Right renal pelvis (tissue), 4 donors: ENCODE results near the gene PLA2G4E. TPM values are rescaled to one million over a fixed set of nuclear protein-coding genes. Genes with fewer than 3 reads are reported as not detected.

Experiments used
- DNase-seq, 4 donors: peaks; one replicate each; pipeline ENCODE4 v3.0.0-alpha.2; 2013; ENCODE audit warnings: low read depth in 4 of 4, low spot score in 3 of 4, missing footprints in 1 of 4
- polyA plus RNA-seq, 4 donors: library from polyadenylated mRNA; unstranded; fragments of 120-200 nt; gene quantifications; one replicate each; pipeline ENCODE4 v1.2.1, GENCODE V29; 2013; ENCODE audit not compliant: insufficient read length in 4 of 4

The PLA2G4E gene
- polyA plus RNA-seq, 4 donors, result 0.03 to 0.04 TPM; not detected in 2

- DNase-seq, result no peak
These were observed 751 bp upstream of the PLA2G4E start for GRCh38 chr15:42021593-42021992.

DNA sequence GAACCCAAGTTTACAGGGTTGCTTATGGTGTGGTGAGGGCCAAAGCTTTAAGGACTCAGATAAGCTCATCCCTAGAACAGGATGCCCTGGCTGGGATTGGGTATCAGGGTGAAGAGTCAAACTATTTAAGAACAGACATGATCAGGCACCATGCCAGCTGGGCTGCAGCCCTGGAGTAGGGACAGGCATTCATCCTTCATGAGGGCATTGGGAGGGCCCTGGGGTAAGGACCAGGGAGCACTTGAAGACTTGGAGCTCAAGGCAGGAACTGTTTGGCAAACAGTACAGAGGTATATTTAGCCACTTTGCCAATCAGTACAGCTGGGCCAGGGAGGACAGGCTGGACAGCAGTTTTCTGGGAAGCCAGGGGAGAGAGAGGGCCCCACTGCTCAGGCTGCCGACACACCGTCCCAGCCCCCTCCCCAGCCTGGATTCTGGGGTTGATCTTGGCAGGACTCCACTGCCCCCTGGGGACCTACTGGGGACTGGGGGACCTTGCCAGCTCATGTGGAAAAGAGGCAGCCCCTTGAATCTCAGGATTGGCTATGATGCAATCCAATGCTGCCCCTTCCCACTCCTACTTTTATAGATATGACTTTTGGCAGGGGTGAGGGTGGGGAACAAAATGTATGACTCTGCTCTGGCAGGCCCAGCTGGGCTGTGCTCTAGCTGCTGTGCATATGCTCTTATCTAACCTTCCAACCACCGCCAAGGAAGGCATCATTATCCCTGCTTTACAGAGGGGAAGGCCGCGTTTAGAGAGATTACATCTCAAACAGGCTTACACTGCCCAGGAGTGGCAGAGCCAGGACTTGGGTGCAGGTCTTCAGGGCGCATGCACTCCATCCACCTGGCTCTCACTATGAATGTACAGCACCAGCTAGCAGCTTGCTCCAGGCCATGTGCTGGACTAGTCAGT, 2.3 kb downstream of the PLA2G4E start:
- DNase-seq, result no peak

GRCh38 chr15:42016971-42017370, 3.9 kb downstream of the PLA2G4E start:
- DNase-seq, result no peak

GRCh38 chr15:42014406-42014805, 6.4 kb downstream of the PLA2G4E start:
- DNase-seq, result no peak

DNA sequence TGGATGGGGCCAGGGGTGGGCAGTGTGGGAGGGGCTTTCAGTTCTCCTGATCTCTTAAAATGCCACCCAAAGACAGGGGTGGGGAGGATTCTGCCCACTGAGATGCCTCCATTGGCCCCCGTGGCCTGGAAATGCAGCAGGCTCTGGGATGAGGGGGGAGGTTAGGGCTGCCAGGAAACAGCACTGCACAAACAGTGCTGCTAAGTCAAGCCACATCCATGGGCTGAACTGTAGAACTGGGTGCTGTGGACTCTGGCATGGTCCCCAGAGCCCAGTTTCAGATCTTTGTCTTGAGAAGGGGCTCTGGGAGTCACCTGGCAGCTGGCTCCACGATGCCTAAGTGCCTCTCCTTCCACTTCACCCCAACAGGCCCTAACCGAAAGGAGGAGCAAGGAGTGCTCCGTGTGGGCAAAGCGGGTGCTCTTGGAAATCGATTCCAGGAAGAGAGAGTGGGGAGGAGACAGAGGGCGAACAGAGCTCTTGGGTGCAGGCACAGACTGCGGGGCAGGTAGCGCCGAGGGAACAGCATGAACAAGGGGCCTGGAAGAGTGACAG, 7.8 kb downstream of the PLA2G4E start:
- DNase-seq, result no peak

- peak in 1 of 4 donors; percentile 8 for DNase-seq
These were observed 8.6 kb downstream of the PLA2G4E start for GRCh38 chr15:42012241-42012640.

DNA sequence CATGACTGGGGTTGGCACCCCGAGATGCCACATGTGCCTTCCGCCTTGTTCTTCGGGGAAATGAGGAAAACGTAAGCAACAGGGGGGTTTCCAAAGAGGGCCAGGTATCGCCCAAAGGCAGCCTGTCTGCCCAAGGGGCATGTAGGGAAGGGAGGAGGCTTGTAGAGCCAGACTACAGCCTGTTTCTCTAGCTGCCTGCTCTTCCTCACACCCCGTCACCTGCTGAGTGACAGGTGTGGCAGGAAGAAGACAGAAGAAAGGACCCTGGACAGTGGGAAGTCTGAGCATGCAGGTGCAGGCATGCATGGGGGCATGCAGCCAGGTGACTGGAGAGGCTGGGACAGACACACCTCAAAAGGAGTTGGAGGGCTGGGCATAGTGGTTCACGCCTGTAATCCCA, 9.8 kb downstream of the PLA2G4E start:
- DNase-seq, result no peak

DNA sequence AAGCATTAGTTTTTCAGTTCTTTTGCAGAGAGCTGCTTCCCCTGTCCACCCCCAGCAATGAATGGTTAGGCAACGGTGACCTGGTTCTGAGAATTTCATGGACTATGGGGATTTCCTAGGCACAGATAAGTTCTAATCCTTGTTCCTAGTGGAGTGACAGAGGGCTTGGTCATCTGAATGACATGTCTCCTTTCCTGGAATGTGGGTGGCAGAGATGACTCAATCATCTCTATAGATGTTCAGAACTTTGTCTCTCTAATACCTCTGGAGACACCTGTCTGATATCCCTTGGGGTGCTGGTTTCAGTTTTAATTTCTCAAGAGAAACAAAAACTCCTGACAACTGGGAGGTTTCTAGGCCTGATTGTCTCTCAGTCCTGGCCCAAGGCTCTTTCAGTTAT, 10.4 kb downstream of the PLA2G4E start:
- no peak for DNase-seq

- DNase-seq, result no peak
These were observed 11.4 kb downstream of the PLA2G4E start for GRCh38 chr15:42009474-42009873.

DNA sequence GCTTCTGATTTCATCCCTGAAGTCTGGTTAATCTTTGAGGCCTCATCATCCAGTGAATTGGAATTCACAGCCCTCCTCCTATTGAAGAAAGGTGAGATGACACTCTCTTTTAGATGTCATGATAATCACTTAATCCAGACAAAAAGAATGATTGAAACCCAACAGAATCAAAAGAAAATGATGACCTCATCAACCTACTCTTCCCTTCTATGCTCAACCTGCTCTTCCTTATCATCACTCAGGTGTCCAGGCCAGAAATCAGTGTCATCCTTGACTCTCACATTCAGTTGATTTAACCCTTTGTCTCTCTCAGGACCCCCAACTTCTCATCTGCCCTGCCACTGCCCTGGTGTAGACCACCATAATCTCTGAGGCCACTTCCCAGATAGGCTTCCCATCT, 11.8 kb downstream of the PLA2G4E start:
- no peak for DNase-seq

DNA sequence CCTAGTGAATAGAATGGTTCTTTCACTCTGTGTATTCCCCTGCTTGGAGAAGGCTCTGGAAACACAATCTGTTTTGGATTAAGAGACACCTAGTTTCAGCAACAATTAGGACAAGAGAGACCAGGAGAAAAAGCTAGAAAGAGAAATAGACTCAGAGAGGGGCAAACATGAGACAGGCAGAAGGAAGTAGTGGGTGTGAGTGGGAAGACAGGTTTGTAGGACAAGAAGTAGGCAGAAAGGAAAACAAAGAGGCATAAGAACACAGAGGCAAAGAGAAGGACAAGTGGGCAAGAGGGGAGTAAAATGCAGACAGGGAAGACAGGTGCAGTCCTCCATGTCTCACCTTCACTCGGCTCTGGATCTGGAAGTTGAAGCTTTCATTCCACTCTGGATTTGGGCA, 13.5 kb downstream of the PLA2G4E start:
- DNase-seq, result no peak

DNA sequence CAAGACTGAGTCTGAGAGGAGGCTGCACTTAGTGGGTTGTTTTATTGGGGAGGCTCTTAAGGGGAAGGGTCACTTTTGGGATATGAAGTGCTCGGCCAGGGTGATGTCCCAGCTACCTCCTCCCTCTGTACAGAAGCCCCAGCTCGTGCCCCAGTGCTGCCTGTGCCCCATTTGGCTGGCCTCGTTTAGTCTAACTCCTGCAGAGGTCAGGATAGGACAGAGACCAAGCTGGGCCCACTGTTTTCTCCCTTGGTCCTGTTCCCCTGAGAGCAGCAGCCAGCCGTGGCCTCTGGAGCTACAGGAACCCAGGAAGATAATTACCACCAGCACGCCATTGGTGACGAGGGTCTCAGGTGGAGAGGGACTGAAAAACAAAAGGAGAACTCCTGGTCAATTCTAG, 18.5 kb downstream of the PLA2G4E start:
- DNase-seq, result no peak

- DNase-seq, result no peak
These were observed 19.6 kb downstream of the PLA2G4E start for GRCh38 chr15:42001236-42001635.

DNA sequence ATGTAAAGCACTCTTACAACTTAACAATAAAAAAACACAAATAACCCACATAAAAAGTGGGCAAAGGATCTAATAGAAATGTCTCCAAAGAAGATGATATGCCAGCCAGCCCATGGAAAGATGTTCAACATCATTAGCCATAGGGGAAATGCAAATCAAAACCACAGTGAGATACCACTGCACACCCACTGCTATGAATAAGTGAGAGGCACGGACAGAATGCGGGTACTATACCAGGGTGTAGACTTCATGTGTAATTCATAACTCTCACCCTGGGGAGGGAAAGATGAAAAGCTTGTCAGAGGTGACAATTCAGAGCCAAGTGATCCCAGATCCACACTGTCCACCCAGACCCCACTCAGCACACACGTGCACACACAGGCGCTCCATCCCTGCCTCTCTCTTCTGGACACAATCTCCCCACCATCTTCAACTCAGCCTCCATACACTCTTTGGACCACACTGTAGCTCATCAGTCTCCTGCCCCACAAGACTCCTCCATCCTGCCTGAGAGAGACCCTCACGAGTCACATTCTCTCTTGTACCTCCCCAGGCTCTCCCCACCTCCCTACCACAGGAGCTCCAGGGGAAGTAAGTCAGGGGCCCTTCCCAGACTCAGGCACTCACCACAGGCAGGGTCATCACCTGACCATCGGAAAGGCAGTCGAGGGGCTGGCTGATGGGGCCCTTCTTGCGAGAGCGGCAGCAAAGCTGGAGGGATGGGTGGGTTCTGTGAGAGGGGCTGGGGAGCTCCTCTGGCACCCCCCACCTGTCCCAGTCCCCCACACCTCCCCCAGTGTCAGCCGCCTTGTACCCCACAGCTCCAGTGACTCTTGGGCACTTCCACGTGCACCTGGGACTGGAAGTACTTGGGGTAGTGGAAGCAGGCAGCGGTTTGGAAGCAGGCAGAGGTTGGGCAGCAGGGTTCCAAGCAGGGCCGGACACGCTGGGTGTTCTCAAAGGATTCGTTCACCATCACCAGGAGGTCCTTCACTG, 21.3 kb downstream of the PLA2G4E start:
- DNase-seq, result no peak

- no peak for DNase-seq
These were observed 23.0 kb downstream of the PLA2G4E start for GRCh38 chr15:41997845-41998244.

DNA sequence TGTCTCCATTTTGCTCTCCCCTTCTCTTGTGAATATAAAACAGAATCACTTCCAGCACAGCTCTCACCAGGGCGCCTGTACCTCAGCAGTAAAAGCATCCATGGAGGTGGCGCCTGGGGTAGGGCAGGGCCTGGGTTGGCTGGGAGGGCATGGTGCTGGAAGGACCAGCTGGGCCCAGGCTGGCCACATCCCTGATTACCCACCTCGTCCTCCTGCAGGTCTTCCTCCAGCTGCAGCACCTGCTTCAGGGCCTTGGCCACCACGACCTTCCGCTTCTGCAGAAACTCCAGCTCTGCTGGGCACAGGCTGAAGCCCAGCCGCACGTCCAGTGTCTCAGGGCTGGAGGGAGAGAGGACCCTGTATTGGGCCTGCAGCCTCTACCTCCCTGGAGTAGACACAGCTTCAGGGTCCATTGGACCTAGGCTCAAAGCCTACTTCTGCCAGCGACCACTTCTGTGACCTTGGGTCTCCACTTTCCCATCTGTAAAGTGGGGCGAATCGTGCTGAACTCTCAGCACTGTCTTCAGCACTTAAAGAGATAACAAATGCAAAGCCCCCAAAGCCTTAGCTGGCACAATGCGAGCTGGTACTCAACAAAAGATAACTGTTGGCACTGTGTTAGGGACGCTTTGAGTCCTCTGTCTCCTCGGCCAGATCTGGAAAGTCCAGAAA, 23.8 kb downstream of the PLA2G4E start:
- no peak for DNase-seq

DNA sequence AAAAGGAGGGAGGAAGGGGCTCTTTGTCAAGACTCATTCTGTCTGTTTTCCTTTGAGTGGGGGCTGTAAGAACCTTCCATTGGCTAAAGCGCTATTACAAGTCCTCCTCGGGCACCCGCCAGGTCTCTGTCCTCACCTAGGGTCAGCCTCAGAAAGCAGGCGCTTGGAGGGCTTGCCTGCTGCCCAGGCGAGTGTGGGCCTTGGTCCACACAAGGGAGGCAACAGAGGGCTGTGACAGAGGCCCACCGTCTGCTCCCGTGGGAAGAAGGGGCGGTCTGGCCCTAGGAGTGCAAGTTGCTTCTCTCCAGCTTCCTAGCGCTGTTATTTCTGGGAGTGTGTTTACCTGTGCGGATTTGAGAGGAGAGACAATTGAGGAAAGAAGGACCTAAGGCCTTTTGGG, 24.5 kb downstream of the PLA2G4E start:
- no peak for DNase-seq

DNA sequence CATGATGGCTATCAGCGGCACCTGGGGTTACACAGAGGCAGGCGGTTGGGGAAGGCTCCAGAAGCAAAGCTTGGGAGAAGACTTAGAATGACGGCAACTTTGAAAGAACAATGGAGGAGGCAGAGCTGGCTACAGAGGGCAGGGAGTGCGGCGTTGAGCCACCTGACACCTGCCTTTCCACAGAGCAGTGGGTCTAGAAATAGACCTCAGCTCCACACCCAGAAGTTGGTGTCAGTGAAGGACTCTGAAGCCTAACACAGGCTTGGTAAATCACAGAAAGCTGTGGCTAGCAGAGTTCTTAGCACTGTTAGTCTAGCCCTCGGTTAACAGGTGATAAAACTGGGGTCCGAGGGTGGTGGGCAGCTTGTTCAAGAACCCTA, 25.4 kb downstream of the PLA2G4E start:
- DNase-seq, result no peak

DNA sequence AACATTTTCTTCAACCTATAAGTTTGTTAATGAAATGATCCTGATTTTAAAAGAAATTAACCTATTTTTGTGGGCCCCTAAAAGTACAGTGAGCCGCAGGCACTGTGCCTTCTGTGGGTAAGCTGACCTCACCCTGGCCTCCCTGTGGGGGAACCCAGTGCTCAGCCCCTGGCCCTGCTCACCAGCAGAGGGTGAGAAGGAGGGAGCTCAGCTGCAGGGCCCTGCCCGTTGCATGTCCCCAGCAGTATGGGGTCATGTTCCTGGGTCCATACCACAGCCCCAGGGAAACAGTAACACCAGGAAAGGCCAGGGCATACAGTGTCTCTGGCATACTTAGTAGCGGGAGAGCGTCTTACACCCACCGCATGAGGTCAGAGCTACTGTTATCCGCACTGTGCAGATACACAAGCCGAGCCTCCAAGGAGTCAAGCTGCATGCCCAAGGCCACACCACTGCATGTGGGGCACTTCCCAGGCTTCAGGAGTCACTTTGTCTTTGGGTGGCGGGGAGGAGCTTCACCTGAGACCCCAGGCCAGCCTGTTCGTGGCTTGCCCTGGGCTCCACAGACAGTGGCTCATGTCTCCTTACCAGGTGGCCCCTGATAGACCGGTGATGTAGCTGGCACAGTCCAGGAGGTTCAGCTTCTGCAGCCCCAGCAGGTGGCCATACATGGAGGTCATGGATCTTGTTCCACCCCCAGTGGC, 25.9 kb downstream of the PLA2G4E start:
- DNase-seq, result no peak

DNA sequence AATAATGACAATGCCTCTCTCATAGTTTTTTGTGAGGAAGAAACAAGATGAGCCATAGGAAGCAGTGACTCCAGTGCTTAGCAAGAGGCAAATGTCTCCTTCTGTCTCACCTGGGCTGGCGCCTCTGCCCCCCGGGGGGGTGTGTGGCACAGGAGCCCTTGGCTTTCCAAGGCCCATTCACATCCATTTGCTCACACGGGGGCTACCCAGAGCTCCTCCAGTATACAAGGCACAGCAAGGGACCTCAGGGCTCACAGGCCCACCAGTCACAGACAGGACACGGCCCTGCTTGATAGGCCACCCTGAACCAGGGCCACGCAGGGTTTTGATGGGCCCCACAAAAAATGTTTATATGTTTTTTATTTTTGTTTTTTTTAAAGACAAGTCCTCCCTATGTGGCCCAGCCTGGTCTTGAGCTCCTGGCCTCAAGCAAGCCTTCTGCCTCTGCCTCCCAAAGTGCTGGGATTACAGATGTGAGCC, 26.6 kb downstream of the PLA2G4E start:
- DNase-seq, result no peak
